ENCODE data around the gene HOXD3.

Gene HOXD3

DNA sequence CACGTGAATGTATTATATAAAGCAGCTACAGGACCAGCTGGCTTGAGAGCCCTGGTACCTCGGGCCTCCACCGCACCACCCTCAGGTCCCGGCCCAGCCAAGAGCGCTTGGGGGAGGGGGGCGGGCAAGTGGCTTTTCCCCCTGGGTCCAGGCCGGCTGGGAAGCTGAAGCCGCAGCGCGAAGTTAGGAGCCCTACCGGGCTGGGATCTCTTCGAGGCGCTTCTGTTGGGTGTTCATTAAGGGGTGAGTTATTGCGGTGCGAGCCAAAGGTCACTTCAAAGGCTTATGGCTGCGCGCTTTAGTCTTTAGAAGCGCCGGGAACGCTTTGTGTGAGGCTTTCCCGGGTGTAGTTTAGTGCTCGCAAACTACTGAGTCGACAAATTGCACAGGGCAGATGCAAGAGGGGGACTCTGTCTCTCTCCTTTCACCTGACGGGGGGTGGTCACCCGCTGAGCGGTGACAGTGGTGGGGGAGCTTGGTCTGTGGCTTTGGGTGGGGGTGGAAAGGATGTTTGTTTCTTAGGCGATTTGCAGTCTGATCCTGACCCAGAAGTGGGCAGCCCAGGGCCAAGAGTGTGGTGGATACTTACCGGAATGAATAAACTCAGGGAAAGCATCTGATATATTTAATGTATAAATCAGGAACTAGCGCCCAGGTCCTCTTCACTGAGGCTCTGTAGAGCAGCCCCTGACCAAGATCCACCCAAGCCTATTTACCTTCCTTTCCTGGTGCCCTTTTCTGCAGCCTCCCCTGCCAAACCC is 6.0 kb downstream of the HOXD3 start:
- no peak for DNase-seq (ENCODE audit: low read depth in 2 of 2)

DNA sequence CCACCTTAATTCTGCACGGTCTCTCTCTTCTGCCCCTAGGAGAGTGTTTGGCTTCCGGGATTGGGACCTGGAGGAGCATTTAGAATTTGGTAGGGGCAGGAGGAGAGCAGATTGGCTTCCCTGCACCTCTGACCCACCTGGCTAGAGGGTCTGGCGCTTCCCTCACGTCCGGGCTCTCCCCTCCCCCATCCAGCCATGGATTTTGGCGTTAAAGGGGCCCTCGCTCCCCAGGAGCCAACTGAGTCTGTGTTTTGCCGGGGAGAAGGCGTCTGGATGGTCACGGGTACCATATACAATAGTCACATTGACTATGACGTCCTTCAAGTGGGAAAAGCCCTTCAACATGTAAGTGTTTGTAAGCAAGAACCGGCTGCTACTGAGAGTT is 6.6 kb downstream of the HOXD3 start:
- no peak for DNase-seq (ENCODE audit: low read depth in 2 of 2)

DNA sequence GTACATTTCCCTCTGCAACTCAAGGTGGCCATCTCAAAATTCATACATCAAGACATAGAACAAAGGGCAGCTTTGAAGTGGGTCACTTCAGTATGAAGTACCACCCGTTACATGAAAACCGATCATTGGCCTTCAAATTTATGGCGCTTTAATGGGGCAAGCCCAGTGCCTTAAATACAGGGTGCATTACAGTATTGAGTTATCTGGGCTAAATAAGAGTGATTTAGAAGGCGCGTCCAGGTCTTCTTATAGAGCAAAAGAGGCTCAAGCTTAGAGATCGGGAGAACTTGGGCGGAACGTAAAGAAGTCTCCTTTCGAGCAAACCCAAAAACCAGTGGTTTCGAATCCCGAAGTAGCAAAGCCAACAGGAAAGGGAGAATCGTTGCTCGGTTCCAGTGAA is 7.1 kb downstream of the HOXD3 start:
- DNase-seq (ENCODE audit: low read depth in 2 of 2): no peak

DNA sequence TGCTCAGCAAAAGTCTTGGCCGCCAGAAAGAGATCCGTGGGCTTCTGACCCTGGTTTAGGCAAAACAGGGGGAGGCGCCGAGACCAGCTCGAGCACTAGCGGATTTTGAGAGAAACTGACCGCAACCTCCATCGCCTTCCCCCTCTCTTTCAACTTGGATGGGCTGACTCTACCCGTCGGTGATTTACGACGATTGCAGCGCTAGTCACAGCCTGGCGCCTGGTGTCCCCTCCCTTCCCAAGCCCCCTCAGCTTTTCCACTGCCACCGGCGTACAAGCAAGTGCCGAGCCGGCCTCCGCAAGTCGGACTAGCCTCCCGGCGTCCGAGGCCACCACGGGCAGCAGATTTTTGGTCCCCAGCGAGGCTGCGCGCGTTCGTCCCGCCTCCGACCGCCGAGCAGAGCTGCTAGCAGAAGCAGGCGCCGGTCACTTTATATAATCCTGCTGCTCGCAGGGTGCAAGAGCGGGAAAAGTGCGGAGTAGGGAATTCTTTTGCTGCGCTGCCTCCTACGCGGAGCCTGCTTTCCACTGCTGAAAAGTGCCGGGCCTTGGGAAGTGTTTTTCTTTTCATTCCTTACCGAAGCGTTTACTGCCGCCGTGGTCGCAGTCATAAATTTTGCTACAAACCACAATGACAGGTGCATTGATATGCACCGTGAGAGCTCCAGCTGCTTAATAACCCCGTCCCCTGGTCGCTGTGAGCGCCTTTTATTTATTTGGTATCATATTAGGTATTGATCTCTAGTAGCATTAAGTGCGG is 7.7 kb downstream of the HOXD3 start:
- DNase-seq (ENCODE audit: low read depth in 2 of 2): no peak

DNA sequence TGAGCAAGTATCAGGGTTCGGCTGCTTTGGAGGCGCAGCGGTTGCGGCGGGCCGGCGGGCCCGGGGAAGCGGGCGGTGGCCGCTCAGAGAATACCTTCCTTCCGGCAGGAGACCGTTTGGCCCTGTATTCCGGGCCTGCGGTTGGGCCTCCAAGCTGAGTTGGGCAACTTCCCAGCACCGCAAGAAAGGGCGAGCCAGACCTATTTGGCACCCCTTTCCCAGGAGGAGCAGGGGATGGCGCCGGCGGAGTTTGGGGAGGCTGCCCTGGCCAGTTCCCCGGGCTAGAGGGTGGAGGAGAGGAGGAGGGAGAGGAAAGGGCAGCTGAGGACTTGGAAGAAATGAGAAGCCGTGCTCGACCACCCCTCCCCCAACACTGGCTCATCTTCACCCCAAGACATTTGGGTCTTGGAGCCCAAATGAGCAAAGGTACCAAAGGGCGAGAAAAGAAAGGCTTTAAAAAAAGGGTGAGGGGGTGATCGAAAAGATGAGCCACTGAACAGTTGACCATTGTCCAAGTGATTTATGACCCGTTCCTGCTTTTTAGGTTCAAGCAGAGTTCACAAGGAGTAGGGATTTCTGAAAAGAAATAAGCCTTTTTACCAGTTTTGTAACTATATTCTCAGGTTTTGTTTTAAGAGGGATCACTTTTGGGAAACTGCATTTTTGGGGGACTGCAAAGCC is 8.4 kb downstream of the HOXD3 start:
- no peak for DNase-seq (ENCODE audit: low read depth in 2 of 2)

DNA sequence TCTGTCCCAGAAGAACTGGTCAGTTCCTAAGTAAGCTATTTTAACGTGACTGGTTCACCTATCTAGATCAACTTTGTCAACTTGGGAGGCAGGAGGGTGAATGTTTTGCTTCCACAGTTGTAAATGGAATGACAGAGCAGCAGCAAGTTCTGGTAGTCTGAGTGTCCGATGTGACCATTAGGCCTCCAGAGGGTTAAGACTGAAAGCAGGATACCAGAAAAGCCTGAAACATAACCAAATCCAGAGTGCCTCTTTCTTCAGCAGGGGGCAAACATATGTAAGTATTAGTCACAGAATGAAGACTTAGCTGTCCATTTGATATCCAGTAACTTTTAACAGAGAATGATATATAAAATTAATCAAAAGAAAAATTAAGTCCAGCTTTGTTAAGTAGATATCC is 9.2 kb downstream of the HOXD3 start:
- no peak for DNase-seq (ENCODE audit: low read depth in 2 of 2)

DNA sequence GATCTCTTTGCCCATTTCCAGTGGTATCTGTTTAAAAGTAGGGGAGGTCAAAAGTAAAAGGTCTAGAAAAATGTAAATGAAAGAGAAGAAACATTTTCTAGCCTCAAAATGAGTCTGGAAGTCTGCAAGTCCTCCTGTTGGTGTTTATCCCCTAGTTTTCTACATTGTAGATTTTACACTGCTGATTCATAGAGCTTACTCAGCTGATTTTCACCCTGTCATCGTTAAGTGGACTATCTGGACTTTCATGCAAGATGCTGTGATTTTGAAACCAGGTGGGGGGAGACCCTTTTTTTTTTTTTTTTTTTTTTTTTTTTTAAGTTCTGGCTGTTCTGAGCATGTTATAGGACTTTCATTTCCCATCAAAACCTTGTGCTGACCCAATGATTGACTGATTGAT is 10.3 kb downstream of the HOXD3 start:
- DNase-seq (ENCODE audit: low read depth in 2 of 2): no peak

DNA sequence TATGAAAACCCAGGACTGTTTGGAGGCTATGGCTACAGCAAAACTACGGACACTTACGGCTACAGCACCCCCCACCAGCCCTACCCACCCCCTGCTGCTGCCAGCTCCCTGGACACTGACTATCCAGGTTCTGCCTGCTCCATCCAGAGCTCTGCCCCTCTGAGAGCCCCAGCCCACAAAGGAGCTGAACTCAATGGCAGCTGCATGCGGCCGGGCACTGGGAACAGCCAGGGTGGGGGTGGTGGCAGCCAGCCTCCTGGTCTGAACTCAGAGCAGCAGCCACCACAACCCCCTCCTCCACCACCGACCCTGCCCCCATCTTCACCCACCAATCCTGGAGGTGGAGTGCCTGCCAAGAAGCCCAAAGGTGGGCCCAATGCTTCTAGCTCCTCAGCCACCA is 12.1 kb downstream of the HOXD3 start:
- no peak for DNase-seq (ENCODE audit: low read depth in 2 of 2)

DNA sequence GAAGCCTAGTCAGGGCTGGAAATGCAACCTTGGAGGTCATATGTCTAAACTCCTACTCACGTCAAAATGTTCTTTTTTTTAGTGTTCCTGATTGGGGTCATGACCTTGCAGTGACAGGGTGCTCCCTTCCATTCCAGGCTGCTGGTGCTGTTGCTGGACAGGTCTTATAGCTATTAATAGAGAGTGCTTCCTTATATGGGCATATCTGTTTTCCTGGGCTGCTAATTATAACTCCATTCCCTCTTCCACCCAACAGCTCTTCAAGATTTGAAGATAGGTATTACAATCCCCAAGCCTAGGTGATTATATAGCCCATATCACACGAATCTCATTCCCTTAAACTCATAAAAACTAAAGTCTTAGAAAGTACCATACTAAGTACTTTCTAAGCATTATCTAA is 12.6 kb downstream of the HOXD3 start:
- no peak for DNase-seq (ENCODE audit: low read depth in 2 of 2)

DNA sequence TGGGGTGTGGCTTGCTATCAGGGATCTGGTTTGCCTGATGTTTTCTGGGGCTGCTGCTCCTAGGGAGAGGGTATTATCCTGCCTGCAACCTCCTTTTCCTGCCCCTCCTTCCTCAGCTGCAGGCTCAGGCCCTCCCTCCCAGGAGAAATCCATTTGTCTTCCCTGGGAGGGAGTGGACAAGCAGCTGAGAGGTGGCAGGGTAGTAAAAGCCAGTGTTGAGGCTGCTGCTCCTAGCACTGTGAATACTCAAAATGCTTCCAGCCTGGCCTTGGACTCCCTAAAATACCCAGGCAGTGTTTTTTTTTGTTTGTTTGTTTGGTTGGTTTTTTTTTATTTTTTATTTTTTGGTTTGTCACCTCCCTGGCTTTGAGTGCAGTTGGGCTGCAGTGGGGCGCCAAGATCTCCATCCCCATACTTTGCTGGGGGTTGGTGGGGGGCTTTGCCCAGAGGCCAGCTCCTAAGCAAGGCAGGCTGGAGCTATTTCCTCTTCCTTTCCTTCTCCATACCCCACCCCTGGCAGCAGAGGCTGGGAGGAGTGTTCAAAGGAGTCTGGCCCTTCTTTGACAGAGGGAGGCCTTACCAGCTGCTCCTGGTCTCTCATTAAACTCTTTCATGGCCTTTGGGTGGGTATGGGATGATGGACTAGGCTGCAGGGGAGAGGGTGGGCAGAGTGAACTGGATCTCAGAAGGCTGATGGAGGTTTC is 13.6 kb downstream of the HOXD3 start:
- no peak for DNase-seq (ENCODE audit: low read depth in 2 of 2)

DNA sequence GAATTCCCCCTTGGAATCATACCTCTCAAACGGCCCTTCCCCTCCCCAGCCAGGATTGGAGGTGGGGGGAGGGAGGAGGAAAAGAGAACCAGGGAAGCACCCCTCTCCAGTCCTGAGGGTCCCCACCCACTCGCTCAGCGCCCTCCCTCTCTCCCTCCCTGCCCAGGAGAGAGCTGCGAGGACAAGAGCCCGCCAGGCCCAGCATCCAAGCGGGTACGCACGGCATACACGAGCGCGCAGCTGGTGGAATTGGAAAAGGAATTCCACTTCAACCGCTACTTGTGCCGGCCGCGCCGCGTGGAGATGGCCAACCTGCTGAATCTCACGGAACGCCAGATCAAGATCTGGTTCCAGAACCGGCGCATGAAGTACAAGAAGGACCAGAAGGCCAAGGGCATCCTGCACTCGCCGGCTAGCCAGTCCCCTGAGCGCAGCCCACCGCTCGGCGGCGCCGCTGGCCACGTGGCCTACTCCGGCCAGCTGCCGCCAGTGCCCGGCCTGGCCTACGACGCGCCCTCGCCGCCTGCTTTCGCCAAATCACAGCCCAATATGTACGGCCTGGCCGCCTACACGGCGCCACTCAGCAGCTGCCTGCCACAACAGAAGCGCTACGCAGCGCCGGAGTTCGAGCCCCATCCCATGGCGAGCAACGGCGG is 14.4 kb downstream of the HOXD3 start:
- no peak for DNase-seq (ENCODE audit: low read depth in 2 of 2)

DNA sequence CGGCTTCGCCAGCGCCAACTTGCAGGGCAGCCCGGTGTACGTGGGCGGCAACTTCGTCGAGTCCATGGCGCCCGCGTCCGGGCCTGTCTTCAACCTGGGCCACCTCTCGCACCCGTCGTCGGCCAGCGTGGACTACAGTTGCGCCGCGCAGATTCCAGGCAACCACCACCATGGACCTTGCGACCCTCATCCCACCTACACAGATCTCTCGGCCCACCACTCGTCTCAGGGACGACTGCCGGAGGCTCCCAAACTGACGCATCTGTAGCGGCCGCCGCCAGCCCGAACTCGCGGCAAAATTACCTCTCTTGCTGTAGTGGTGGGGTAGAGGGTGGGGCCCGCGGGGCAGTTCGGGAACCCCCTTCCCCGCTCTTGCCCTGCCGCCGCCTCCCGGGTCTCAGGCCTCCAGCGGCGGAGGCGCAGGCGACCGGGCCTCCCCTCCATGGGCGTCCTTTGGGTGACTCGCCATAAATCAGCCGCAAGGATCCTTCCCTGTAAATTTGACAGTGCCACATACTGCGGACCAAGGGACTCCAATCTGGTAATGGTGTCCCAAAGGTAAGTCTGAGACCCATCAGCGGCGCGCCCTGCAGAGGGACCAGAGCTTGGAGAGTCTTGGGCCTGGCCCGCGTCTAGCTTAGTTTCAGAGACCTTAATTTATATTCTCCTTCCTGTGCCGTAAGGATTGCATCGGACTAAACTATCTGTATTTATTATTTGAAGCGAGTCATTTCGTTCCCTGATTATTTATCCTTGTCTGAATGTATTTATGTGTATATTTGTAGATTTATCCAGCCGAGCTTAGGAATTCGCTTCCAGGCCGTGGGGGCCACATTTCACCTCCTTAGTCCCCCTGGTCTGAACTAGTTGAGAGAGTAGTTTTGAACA is 15.1 kb downstream of the HOXD3 start:
- DNase-seq (ENCODE audit: low read depth in 2 of 2): no peak

DNA sequence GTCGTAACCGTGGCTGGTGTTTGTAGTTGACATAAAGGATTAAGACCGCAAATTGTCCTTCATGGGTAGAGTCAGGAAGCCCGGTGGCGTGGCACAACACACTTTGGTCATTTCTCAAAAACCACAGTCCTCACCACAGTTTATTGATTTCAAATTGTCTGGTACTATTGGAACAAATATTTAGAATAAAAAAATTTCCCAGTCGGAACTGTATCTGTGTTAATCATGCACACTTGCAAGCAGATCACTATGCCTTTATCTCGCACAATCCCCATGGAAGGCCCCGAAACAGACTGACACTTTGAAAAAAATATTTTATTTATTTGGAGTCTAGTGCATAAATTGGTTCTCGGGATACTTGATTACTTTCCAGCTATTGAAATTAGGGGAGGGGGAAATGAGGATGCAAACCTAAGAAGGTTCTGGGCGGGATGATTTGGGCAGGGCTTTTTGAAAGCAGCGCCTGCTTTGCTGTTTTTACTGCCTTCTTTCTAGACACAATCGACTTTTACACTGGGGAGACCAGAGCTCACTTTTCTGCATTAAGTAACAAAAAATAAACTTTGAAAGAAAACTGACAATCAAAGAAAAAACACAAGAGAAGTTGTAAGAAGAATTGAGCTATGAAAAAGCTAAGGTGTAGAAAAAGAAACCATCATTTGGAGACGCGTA is 15.9 kb downstream of the HOXD3 start:
- no peak for DNase-seq (ENCODE audit: low read depth in 2 of 2)

DNA sequence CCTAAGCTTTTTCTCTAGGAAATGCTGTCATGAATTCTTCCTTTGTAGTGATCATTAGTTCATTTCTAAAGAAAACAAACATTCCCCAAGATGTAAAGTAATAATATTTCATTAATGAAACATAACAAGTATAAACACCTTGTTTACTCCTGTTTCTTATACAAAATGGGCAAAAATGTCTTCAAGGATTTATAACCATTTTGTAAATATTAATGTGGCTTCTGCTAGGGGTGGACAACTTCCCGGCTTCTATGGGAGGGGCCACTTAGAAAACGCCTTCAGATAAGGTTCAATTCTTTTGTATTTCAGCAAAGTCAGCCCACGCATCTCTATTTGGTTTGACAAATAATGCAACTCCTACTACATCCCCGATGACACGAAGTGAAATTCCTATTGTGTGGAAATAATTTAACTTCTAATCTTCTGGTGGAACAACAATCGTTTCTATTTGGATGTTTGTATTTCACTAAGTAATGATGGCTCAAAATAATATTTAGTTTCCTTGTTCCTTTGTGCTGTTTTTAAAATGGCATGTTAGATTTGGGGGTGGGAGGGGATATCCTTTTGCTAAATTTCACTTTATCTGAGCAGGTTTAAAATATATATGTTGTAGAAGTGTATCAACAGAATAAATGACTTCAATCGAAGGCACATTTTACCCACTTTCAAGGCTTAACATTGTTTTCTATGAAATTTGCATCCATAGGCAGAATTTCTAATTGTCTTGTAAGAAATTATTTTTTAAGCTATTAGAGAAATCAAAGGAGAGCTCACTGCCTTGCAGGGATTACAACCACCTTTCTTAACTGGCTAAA is 16.7 kb downstream of the HOXD3 start:
- no peak for DNase-seq (ENCODE audit: low read depth in 2 of 2)

DNA sequence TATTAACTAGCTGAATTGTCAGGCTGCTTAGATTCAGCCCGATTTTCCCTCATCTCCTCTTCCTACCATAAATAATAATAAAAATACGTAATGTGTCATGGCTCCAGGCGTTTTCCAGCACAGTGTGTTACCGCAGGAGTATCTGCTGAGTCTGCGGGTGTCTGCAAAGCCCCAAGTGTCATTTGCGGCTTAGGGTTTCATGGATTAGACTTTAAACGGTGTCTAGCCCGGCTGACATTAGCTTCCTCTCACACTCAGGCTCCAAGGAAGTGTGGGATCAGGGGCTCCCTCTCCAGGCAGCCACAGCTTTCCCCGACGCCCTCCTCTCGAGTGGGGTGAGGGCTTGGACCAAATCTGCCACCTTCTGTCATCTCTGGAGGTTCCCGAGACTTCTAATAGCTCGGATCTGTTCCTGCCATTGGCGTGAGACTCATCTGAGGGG is 17.3 kb downstream of the HOXD3 start:
- DNase-seq (ENCODE audit: low read depth in 2 of 2): no peak

DNA sequence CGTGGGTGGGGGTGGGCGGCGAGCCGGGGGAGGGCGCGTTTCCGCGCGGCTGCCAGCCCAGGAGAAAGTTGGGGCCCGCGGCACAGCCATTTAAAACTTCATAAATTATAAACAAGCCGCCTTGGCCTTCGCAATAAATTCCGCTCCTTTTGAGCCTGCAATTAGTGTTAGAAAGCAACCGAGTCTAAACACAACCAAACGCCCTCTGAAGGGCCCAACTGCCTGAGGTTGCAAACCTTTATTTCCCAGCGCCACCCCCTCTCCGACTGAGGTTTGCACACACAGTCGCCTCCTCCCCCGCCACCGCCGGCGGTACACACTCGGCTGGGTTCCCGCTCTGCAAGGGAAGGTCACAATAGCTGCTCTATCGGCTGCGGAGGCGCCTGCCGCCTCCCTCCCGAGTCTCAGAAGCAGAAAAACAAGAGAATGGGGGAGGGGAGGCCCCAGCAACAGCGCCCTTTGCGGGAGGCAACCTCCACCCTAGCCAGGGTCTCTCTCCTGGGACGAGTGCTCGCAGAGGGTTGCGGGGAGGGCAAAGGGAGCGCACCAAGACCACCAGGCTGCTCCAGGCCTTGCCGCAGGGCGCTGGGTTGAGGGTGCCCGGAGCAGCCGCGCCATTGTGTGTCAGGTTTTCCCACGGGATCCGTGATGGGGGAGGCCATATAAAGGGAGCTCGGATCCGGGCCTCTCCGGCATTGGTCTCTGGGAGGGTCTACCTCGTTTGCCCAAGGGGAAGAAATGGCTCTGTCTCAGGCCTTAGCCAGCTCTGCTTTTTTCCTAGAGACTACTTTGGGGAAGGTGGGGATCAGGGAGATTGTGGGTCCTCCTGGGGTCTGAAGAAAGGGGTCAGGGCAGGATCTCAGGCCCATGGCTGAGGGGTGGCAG is 18.0 kb downstream of the HOXD3 start:
- no peak for DNase-seq (ENCODE audit: low read depth in 2 of 2)

DNA sequence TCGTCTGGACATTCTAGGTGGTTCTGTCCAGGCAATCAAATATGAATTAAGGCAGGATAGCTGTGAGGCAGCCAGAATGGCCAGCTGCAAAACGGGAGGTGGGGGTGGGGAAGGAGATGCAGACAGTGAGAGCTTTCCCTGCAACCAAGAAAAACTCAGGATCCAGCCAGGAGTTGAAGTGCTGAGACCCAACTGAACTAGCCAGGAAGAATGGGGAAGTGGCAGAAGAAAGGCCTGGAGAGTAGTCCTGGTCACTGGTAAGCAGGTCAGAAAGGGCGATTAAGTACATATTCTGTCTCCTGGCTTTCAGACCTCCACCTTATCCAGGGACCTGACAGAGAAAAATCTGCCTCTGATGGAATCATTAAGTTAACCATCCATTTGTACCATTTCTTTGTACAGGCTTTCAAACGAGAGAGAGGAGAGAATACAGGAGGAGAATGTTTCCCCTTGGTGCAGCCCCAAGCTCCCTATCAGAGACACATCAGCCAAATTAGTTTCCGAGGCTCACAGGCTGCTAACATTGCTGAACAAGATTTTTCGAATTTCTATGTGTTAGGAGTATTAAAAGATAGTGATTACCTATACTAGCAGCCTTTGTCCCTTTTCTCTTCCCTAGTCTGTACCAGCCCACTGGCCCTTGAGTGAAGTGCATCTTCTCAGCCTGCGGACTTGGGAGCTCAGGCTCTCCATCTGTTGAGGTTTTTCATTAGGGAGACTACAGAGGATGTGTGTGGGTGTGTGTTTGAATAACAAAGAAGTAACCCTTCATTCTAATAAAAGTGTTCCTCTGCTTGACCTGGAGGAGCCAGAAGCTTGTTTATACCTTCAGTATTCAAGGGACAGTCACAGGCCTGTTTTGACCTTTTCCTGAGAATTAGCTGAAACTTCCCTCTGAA is 18.9 kb downstream of the HOXD3 start:
- no peak for DNase-seq (ENCODE audit: low read depth in 2 of 2)

Data from fibroblast of skin of left quadriceps (primary cell).